BE2C (cell line): ENCODE measurements around the gene CABP1.

Experiments
- DNase-seq: peaks from one replicate; pipeline ENCODE4 v3.0.0-alpha.2; 2020
- H3K27me3 ChIP-seq: fragments of 250-450 bp; sonication (Bioruptor Pico); 2 replicates; pipeline ENCODE4 v1.5.1; 2020; ENCODE audit warnings: mild to moderate bottlenecking
- H3K36me3 ChIP-seq: fragments of 250-450 bp; sonication (Bioruptor Pico); 2 replicates; pipeline ENCODE4 v1.5.1; 2020; ENCODE audit warnings: mild to moderate bottlenecking
- H3K4me1 ChIP-seq: fragments of 250-450 bp; sonication (Bioruptor Pico); 2 replicates; pipeline ENCODE4 v1.5.1; 2020
- H3K4me3 ChIP-seq: 2 replicates; pipeline ENCODE4 v1.5.1; 2011; ENCODE audit warnings: low read depth, low read length
- H3K9me3 ChIP-seq: fragments of 250-450 bp; sonication (Bioruptor Pico); 2 replicates; pipeline ENCODE4 v1.5.1; 2020
- TF ChIP-seq, protein P1 (sequence below): IDR thresholded peaks from 2 replicates; pipeline ENCODE4 v1.5.1; 2012; ENCODE audit warnings: mild to moderate bottlenecking, low read depth, low read length

The CABP1 gene

DNA sequence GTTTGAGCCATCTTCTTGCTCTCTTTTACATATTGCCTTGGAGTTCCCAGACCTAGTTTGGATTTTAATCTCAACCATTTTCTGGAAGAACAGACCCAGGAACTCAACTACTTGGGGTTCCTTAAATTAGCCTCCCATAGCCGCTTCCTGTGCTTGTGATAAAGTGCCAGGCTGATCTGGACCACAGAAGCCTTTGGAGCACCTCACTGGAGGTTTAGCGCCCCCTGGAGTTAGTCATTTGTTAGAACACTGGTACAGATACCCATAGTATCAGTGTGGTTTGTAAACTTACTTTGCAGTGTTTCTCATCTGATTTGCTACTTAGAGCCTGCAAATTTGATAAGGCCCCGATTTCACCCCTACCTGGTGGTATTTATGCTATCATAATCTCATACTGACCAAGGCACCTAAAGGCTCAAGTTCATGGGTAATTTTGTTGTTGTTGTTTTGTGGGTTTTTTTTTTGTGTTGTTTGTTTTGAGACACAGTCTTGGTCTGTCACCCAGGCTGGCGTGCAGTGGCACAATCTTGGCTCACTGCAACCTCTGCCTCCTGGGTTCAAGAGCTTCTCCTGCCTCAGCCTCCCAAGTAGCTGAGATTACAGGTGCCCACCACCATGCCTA lies 73.5 kb downstream of the CABP1 start:
- H3K27me3 ChIP-seq, result no peaks in the 10 kb centered on the region
- H3K9me3 ChIP-seq, result no peaks in the 10 kb centered on the region
- H3K36me3 ChIP-seq, result peaks cover 52% of the 10 kb centered on the region
- TF ChIP-seq, protein P1, sequence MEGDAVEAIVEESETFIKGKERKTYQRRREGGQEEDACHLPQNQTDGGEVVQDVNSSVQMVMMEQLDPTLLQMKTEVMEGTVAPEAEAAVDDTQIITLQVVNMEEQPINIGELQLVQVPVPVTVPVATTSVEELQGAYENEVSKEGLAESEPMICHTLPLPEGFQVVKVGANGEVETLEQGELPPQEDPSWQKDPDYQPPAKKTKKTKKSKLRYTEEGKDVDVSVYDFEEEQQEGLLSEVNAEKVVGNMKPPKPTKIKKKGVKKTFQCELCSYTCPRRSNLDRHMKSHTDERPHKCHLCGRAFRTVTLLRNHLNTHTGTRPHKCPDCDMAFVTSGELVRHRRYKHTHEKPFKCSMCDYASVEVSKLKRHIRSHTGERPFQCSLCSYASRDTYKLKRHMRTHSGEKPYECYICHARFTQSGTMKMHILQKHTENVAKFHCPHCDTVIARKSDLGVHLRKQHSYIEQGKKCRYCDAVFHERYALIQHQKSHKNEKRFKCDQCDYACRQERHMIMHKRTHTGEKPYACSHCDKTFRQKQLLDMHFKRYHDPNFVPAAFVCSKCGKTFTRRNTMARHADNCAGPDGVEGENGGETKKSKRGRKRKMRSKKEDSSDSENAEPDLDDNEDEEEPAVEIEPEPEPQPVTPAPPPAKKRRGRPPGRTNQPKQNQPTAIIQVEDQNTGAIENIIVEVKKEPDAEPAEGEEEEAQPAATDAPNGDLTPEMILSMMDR, result peak; percentile 96
- peak; percentile 85 for DNase-seq
- peaks cover 27% of the 10 kb centered on the region for H3K4me1 ChIP-seq
- no peak overlapping the region for H3K4me3 ChIP-seq
